Mucosa of rectum (tissue), 2 donors: Measurements from ENCODE around the gene ARL6IP4.

Experiments used
- H3K27ac ChIP-seq, 2 donors: one replicate each; pipeline ENCODE4 v1.7.0; 2013; ENCODE audit warnings: inconsistent platforms in 2 of 2, low read depth in 2 of 2, low read length in 2 of 2
- H3K27me3 ChIP-seq, 2 donors: one replicate each; pipeline ENCODE4 v1.7.0; 2013; ENCODE audit warnings: low read length in 2 of 2; ENCODE audit not compliant: control insufficient read depth in 2 of 2, insufficient read depth in 2 of 2
- H3K36me3 ChIP-seq, 2 donors: one replicate each; pipeline ENCODE4 v1.7.0; 2013; ENCODE audit warnings: low read length in 2 of 2; ENCODE audit not compliant: control insufficient read depth in 2 of 2, insufficient read depth in 2 of 2
- H3K4me1 ChIP-seq, 2 donors: one replicate each; pipeline ENCODE4 v1.7.0; 2013; ENCODE audit warnings: low read length in 2 of 2, mild to moderate bottlenecking in 1 of 2; ENCODE audit not compliant: control insufficient read depth in 2 of 2, insufficient read depth in 2 of 2
- H3K4me3 ChIP-seq, 2 donors: one replicate each; pipeline ENCODE4 v1.7.0; 2013; ENCODE audit warnings: low read length in 2 of 2
- H3K9ac ChIP-seq, 2 donors: one replicate each; pipeline ENCODE4 v1.7.0; 2013; ENCODE audit warnings: low read length in 2 of 2, low read depth in 1 of 2, mild to moderate bottlenecking in 1 of 2
- H3K9me3 ChIP-seq, 2 donors: one replicate each; pipeline ENCODE4 v1.7.0; 2013; ENCODE audit warnings: low read length in 2 of 2; ENCODE audit not compliant: control insufficient read depth in 2 of 2
- donor health status: healthy.
- donor health status: Normal muscosa, but diverticular disease.

Gene ARL6IP4

DNA sequence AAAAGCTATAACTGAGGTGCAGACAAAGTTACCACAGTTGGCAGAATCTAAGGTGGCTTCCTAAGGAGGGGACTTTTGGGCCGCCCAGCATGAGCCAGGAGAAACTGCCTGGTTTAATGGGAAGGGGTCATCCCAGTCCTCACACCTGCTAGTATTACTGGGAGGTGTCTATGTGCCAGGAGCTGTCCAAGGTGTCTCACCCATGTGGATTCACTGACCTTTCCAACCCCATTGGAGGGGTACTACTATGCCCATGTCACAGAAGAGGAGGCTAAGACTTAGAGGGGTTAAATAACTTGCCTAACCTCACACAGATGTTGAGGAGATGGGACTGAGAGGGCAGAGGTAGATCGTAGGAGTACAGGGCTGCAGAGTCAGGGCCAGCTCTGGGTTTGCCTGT, 24.4 kb upstream of the ARL6IP4 start:
- Histone ChIP-seq H3K27ac (no peak overlapping the region), H3K4me1 (peaks cover 5 to 11% of the 10 kb centered on the region in 2 donors), H3K27me3 (no peaks in the 10 kb centered on the region), H3K9ac (no peak overlapping the region), H3K9me3 (no peaks in the 10 kb centered on the region), H3K36me3 (no peaks in the 10 kb centered on the region), H3K4me3 (no peak overlapping the region)

DNA sequence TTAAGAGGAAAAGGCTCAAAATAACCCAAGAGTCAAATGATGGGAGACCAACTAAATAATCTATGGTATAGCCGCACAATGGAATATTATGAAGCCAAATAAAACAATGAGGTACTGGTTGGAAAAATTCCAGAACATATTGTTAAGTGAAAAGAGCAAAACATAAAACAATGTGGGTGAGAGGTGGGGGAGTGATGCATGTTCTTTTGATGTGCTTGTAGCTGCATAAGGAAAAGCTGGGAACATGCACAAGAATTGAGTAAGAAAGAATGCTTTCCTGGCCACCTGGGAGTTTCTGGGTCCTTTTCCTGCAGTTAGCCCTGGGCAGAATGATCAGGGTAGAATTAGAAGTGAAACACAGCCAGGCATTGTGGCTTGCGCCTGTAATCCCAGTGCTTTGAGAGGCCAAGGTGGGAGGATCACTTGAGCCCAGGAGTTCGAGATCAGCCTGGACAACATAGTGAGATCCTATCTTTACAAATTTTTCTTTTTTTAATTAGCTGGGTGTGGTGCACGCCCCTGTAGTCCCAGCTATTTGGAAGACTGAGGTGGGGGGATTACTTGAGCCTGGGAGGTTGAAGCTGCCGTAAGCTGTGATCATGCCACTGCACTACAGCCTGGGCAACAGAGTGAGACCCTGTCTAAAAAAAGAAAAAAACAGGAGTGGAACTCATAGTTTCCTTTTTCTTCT, 22.1 kb upstream of the ARL6IP4 start:
- Histone ChIP-seq H3K4me1 (peaks cover 13 to 18% of the 10 kb centered on the region in 2 donors), H3K27me3 (no peaks in the 10 kb centered on the region), H3K36me3 (no peaks in the 10 kb centered on the region), H3K9ac (no peak overlapping the region), H3K4me3 (no peak overlapping the region), H3K9me3 (no peaks in the 10 kb centered on the region), H3K27ac (no peak overlapping the region)

DNA sequence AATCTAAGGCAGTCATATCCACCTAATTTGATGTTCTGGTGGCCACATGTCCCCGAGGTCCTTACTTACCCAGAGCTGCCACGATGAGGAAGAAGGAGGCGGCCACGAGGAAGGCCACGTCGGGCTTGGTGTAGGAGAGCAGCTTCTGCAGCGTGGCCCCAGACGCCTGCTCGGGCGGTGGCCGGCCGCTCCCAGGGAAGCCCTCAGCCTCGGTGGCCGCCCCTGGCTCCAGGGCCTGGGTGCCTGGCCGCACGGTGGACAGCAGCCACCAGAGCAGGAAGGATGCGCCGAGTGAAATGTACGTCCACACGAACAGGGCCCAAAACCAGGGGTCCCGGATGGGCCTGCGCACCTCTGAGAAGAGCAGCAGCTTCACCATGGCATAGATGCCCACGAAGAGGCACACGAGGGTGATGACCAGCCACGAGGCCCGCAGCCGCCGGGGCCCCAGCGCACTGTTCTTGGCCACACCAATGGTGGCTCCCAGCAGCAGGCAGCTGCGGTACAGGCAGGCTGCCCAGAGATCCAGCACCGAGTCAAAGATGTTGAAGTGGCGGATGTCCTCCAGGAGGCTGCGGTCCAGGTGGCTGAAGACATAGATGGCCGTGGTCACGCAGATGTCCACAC, 20.8 kb upstream of the ARL6IP4 start:
- Histone ChIP-seq H3K9me3 (no peaks in the 10 kb centered on the region), H3K27ac (no peak overlapping the region), H3K4me1 (peaks cover 13 to 18% of the 10 kb centered on the region in 2 donors), H3K4me3 (no peak overlapping the region), H3K27me3 (no peaks in the 10 kb centered on the region), H3K9ac (no peak overlapping the region), H3K36me3 (no peaks in the 10 kb centered on the region)

DNA sequence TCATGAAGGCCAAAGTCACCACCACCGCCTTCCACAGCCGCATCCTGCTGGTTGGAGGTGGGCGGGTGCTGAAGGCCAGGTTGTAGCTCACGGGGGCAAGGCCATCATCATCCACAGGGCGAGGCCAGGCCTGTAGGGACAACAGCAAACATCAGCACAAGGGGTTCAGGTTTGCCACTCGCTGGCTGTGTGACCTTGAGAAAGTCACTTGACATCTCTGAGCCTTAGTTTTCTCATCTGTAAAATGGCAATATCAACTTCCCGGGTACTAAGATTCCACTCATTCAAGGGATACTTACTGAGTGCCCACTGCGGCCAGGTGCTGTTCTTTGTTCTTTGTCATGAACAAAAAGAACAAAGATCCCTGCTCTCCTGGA, 20.3 kb upstream of the ARL6IP4 start:
- Histone ChIP-seq H3K27me3 (no peaks in the 10 kb centered on the region), H3K9ac (no peak overlapping the region), H3K4me3 (no peak overlapping the region)

DNA sequence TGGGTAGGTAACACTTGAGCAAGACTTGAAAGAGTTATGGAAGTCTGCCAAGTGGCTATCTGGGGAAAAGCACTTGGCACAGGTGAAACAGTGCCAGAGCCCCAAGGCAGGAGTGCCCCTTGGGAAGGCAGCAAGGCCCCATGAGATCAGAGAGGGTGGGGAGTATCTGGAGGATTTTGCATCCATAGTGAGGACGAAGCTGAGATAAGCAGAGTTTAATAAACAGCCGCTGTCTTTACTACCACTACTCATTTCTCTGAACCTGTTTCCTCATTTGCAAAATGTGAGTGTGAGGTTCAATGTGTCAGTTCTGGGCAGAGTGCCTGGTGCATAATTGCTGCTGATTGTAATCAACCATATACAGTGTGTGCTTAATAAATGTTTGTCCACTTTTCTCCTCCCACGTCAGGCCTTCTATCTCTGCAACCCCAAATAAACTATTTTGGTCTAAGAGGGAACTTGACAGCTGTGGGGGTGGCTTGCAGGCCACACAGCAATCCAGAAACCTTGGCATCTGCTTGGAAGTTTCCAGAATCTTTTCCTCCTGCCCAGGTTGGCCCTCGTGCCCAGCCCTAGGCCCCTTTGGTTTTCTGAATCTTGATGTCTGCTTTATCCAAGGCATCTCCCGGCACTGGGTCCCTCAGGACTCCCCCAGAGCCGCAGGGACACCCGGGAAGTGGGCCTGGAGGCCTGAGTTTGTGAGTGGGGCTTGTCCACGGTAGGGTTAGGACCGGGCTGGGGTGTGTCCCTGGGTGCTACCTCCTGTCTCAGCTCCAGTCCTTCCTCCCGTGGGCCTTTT, 18.8 kb upstream of the ARL6IP4 start:
- Histone ChIP-seq H3K9me3 (no peaks in the 10 kb centered on the region), H3K4me3 (no peak overlapping the region), H3K27ac (peak overlapping the region; percentile 67 to 70), H3K9ac (peak overlapping the region in 1 of 2 donors; percentile 11), H3K27me3 (no peaks in the 10 kb centered on the region), H3K36me3 (no peaks in the 10 kb centered on the region), H3K4me1 (peaks cover 21 to 26% of the 10 kb centered on the region in 2 donors)

More for the DNA sequence above, 20.3 kb upstream of the ARL6IP4 start:
- H3K27ac ChIP-seq = no peak overlapping the region
- no peaks in the 10 kb centered on the region for H3K9me3 ChIP-seq
- H3K4me1 ChIP-seq = peaks cover 13 to 18% of the 10 kb centered on the region in 2 donors
- no peaks in the 10 kb centered on the region for H3K36me3 ChIP-seq

DNA sequence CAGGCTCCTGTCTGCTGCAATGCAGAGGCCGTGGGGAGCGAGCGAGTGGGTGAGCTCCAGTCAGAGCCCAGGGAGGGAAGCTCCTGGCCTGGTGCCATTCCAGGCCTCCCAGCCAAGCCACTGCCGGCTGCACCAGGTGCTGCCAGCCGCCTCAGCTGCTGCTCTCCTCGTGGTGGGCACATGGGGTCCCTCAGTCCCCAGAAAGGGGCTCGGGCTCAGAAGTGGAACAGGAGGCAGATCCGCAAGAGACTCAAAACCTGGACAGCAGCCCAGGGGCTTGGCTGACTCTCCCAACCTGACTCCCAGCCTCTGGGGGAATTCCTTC, 16.6 kb upstream of the ARL6IP4 start:
- no peaks in the 10 kb centered on the region for H3K36me3 ChIP-seq
- H3K27ac ChIP-seq = no peak overlapping the region
- H3K4me3 ChIP-seq = no peak overlapping the region
- H3K4me1 ChIP-seq = peaks cover 29 to 30% of the 10 kb centered on the region in 2 donors
- no peaks in the 10 kb centered on the region for H3K9me3 ChIP-seq
- H3K27me3 ChIP-seq = no peaks in the 10 kb centered on the region
- H3K9ac ChIP-seq = no peak overlapping the region

DNA sequence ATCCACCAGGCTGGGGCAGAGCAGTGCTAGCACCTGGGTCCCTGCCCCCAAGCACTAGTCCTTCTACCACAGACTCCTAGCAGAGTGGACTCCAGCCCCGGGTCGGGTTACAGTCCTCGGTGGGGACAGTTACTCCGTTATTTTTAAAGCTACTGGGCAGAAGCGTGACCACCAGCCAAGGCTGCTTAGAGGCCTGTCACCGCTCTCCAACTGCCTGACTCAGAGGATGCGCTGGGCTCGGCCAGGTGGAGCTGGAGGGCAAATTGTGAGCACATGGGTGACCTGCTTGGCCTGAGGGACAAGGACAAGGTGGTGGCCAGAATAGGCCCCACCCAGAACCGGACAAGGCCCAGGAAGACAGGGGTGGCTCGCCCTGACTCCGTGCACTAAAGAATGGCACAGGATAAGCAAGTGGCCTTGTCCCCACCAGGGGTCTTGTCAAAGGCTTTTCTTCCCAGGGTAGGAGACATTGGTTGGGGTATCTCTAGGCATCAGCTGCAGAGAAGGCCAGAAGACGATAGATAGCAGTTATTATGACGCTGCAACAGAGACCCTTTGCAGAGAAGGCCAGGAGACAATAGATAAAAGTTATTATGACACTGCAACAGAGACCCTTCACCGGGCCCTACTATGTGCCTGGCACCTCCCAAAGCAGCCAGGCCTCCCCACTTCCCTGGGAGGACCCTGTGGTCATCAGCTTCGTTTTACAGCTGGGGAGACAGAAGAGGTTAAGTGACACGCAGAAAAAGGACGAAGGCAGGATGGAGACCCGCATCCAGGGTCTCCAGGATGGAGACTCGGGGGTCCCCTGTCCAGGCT, 15.8 kb upstream of the ARL6IP4 start:
- Histone ChIP-seq H3K27ac (no peak overlapping the region), H3K36me3 (no peaks in the 10 kb centered on the region), H3K9ac (no peak overlapping the region)

DNA sequence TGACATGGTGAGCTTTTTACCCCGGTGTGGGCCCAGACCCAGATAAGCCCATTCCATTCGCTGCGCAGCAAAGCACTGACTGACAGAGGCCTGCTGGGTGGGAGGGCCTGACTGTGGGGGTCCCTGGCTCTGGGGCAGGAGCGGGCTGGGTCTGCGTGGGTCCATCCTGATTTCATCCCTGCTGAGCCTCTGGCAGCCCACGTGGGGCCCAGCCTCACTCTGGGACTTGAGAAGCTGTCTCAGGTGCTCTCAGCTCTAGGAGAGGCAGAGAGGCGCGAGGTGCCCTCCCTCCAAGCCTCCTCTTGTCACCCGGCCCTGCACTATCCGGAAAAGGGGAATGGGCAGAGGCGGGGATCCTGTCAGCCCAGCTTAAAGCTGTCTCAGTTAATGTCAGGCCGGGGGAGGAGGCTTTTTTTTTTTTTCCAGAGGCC, 15.1 kb upstream of the ARL6IP4 start:
- Histone ChIP-seq H3K4me1 (peaks cover 29 to 30% of the 10 kb centered on the region in 2 donors), H3K36me3 (no peaks in the 10 kb centered on the region), H3K27ac (no peak overlapping the region), H3K27me3 (no peaks in the 10 kb centered on the region), H3K9me3 (no peaks in the 10 kb centered on the region), H3K4me3 (peak overlapping the region in 1 of 2 donors; percentile 75), H3K9ac (no peak overlapping the region)

More for the DNA sequence above, 15.8 kb upstream of the ARL6IP4 start:
- H3K9me3 ChIP-seq = no peaks in the 10 kb centered on the region
- peaks cover 29 to 30% of the 10 kb centered on the region in 2 donors for H3K4me1 ChIP-seq
- no peak overlapping the region for H3K4me3 ChIP-seq
- no peaks in the 10 kb centered on the region for H3K27me3 ChIP-seq

DNA sequence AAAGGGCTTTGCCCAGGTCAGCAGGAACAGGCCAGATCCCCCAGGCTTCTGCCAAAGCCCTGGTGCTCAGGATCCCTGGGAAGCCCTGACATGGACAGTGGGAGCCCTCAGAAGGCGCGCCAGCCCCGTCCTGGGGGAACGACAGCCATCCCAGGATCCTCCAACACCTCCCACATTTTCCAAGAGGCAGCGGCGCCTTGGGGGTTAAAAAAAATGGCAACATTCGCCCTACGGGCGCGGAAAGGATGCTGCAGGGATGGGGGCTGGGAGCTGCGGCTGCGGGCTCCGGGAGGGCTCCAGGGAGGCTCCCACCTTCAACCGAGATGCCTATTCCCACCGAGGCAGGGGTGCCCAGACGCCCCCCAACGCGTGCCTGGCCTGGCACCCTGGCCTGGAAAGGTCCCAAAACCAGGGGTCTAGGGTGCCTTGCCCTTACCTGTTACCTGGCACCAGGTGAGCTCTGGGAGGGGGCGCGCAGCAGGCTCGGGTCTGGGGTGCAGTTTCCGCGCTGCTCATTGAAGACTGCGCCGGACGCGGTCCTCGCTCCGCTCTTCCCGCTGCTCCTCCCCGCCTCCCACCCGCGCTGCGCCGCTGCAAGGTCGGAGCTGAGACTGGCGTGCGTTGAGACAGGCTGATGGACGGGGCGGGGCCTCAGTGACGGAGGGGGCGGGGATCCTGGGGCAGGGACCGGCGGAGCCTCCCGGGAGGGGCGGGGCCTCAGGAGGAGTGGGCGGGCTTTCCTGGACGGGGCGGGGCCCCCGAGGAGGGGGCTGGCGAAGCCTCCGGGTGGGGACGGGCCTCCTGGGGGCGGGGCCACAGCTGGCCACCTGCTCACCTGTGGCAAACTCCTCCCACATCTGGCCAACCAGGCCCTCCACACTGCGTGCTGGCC, 14.4 kb upstream of the ARL6IP4 start, which contains the start of gene ABCB9:
ABCB9 (minus strand) TSS at position 613 of the 892 bp plus-strand sequence. CDS start 6,228 bp downstream, outside the sequence.
- Histone ChIP-seq H3K27ac (peak within 1 kb of the TSS in 1 of 2 donors; percentile 48), H3K9ac (peak within 1 kb of the TSS; percentile 52 to 61)

More for the DNA sequence above, 14.4 kb upstream of the ARL6IP4 start, which contains the start of gene ABCB9:
- Histone ChIP-seq H3K36me3 (no peaks in the 10 kb centered on the region), H3K9me3 (no peaks in the 10 kb centered on the region), H3K27me3 (no peaks in the 10 kb centered on the region), H3K4me1 (peaks cover 29% of the 10 kb centered on the region in 2 donors), H3K4me3 (peak within 1 kb of the TSS; percentile 61 to 75)
